Fibroblast of lung (primary cell): Measurements from ENCODE around the gene LRRFIP1.
"Not testable (repeated sequence)": the region's sequence is repeated elsewhere in the genome, so short reads cannot be mapped to it uniquely, and the experiment has no call there.

Source experiments
- CTCF ChIP-seq, 2 donors: IDR thresholded peaks in 1 of 2; conservative IDR thresholded peaks in 1 of 2; 1 replicate in 1 of 2; 2 replicates in 1 of 2; pipeline ENCODE4 v1.5.1; 2011 to 2012; ENCODE audit warnings: low read length in 2 of 2, control low read depth in 1 of 2, inconsistent platforms in 1 of 2, low read depth in 1 of 2, mild to moderate bottlenecking in 1 of 2
- EZH2 ChIP-seq: IDR thresholded peaks from 2 replicates; pipeline ENCODE4 v1.5.1; 2012; ENCODE audit warnings: low read length, control low read depth, mild to moderate bottlenecking; ENCODE audit errors: missing control alignments

- TF ChIP-seq EZH2; CTCF (conservative IDR thresholded peaks at IDR 0.05 in 1 of 2, IDR thresholded peaks at IDR 0.05 in 1 of 2; ENCODE audit: low read depth in 1 of 2, low read length in 2 of 2): not testable (repeated sequence)
Measured at GRCh38 chr2:237750441-237750840, 123.1 kb downstream of the LRRFIP1 start.
